Measurements from ENCODE around the gene ELFN1.

The ELFN1 gene

DNA sequence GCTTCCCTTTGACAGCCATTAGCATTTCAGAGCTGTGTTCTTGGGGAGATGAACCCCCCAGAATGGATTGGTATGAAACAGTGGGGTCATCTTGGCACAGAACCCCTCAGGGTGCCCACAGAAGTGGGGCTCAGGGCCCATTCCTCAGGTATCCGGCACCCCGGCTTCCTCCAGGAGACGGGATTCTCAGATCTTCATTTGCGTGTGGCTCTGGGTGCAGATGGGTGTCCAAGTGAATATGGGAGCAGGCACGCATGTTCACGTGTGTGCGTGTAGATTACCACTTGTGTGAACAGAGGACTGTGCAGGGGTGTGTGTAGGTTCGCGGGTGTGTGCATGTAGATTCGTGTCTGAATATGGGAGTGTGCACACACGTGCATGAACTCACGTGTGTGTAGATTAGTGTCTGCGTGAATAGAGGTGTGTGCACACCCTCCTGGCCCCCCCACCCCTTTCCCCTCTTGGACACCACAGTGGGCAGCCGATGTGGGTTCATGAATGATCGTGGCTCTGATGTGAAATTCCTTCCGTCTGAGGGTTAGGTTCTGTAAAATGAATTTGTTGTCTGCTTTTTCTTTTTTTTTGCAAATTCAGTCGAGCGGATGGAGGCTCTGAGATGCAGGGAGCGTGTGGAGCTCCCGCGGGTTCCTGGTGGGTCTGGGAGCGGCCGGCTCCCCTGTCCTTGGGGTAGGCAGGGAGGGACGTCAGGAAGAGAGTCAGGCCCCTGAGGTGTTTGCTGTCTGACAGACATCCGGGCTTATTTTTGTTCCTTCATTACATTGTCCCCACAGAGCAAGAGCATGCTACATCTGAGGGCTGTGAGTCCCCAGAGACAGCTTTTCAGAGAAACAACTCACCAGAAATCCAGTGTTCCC, 7.4 kb downstream of the ELFN1 start:
- DNase-seq, result no peak

DNA sequence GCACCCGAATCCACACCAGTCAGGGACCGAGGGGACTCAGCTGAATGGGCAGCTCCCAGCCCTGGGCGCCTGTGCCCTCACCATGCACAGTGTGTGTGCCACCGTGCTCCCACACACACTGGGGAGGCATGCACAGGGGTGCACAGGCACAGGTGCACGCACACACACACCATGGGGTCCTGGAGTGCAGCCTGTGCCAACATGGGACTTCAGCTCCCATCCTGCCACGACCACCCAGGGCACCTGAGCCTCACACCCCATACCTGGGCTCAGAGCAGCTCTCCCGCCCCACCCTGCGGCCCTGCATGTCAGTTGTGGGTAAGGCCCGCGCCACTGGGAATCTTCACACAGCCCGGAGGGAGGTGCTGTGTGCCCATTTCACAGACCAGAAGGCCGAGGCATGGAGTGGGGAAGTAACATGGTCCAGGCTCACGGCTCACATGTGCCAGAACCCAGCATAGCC, 8.0 kb downstream of the ELFN1 start:
- DNase-seq, result no peak

DNA sequence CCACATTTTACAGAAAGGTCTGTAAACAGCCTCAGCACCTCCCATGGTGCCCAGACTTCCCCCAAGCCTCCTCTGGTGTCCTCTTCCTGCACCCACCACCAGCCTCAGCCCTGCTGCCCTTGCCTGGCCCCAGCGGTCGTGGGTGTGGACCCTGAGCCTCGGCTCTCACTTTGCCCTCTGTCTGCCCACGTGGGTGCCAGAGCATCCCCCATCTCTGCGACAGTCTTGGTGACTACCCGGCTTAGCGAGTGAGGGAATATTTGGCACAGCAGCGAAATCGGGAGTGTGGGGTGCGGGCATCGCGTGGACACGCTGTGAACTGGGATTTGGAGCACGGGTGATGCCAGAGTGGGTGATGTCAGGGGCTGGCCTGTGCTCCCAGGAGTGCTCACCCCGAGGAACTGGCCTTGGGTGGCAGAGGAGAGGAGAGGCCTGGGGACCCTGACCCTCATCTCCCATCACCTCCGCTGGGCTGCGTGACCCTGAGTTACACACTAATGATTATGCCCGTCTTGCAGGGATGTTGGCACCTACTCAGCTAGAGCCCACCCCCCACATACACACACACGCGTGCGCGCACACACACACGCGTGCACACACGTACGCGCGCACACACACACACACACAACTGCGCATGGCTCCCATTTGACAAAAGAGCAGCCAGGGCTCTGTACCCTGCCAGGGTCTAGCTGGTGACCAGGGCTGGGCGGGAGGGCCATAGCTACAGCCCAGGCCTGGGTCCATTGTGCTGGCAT, 8.7 kb downstream of the ELFN1 start:
- no peak for DNase-seq

DNA sequence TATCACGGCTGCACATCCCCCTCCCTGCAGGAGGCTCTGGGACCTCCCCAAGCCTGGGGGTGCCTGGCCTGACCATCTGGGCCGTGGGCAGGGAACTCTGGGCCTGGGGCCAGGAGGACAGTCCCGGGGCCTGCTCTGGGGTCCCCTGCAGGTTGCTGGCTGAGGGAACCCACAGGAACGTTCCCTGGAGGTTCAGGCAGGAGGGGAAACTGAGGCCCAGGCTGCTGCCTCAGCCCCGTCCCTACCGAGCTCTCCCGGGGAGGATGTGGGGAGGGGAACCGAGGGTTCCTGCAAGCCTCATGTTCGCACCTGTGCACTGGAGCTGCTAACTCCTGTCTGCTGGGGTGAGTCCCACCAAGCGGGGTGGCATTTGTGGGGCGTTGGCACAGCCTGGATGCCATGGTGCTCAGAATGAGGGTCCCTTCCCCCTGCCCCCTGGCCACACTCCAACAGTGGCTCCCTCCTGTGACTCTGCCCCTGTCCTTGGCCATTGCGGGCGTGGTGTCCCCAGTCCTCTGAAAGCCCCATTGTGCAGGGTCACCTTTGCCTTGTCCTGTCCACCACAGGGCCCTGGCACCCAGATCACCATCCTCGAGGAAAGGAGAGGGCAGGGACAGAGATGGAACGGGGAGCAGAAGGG, 9.4 kb downstream of the ELFN1 start:
- DNase-seq, result no peak

DNA sequence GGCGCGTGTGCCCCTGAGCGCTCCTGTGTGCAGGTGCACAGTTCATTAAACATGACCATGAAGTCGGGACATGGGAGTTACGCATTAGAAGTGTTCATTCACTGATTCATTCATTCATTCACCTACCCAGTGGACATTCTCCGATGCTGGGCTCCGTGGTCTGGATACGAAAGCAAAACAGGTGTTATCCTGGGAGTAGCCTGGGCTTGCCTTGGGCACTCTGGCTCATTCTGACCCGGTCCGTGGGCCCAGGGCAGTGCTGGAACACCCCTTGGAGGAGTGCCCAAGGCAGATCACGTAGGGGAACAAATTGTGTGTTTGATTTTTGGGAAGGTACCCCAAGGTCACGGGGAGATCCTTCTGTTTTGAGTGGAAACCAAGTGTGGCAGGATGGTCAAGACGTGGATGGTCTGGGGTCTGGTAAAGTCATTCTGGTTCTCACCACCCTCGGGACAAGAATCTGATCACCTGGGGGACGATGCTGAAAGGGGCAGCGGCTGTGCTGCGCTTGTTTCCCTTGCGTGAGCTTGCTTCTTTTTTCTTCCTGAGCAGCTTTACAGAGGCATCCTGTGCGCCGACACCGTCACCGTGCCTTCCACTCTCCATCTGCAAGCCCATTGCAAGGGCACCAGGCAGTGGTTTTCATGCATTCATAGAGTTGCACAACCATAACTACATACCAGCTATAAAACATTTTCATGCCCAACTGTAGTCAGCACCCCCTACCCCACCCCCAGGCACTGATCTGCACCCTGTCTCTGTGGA, 10.1 kb downstream of the ELFN1 start:
- DNase-seq, result no peak

DNA sequence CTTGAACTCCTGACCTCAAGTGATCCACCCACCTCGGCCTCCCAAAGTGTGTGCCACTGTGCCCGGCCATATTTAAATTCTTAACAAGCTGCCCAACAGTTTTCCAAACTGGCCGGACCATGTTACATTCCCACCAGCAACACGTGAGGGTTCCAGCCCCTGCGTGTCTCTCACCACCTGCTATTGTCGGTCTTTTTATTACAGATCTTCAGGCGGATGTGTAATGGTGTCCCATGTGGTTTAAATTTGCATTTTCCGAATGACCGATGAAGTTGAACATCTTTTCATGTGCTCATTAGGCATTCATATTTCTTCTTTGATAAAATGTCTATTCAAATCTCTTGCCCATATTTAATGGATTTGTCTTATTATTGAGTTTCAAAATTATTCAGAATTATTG, 11.5 kb downstream of the ELFN1 start:
- DNase-seq, result no peak

DNA sequence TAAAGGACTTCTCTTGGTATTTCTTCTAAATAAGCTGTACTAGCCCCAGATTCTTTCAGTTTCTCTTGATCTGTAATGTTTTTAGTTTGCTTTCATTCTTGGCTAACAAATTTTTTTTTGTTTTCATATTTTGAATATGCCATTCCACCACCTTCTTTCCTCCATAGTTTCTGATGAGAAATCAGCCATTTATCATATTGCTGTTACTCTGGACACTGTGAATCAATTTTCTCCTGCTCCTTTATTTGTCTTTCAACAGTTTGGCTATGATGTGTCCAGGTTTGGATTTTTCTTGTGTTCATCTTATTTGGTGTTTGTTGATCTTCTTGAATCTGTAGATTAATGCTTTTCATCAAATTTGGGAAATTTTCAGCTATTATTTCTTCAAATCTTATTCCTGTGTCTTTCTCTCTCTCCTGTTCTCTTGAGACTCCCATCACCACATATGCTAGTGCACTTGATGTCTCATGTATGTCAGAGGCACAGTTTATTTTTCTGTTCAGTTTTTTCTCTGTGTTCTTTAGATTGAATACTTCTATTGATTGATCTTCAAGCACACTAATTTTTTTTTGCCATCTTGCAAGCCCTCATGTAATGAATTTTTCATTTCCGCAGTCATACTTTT, 15.0 kb downstream of the ELFN1 start:
- DNase-seq, result no peak

DNA sequence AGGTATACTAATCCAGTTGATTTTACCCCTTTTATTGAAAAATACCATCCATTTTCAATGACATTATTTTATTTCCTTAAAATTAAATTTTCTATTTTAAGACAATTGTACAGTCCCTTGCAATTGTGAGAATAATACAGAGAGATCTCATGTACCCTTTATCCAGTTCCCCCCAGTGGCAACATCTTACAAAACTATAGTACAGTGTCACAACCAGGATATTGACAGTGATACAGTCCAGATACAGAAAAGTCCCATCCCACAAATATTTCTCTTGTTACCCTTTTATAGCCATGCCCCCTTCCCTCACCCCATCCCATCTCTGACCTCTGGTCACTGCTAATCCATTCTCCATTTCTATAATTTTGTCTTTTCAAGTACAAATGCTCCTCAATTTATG, 18.5 kb downstream of the ELFN1 start:
- DNase-seq, result no peak

DNA sequence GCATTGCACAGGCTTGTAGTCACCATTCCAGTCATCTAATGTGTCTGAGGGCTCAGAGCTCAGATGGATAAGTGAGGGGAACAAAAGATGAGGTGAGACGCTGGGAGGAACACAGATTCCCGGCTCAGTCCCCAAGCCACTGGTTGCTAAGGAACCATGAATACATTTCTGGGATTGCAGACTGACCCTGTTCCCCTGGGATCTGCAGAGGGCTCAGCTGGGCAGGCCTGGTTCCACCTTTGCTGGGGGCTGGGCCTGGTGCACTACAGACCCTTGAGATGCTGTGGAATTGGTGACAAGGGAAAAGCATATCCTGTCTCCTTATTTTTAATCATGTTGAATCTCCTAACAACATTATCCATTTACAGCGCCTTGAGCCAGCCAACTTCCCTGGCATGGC, 19.2 kb downstream of the ELFN1 start:
- no peak for DNase-seq

DNA sequence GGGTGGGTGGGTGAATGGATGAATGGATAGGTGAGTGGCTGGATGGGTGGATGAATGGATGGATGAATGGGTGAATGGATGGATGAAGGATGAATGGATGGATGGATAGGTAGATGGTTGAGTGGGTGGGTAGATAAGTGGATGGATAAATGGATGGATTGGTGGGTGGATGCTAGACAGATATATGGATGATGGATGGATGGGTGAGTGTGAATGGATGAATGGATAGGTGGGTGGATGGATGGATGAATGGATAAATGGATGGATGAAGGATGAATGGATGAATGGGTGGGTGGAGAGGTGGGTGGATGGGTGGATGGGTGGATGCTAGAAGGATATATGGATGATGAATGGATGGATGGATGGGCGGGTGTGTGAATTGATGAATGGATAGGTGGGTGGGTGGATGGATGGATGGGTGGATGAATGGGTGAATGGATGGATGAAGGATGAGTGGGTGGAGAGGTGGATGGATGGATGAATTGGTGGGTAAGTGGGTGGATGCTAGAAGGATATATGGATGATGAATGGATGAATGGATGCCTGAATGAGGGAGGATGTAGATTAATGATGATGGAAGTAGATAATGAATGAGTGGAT, 20.4 kb downstream of the ELFN1 start:
- DNase-seq, result no peak

DNA sequence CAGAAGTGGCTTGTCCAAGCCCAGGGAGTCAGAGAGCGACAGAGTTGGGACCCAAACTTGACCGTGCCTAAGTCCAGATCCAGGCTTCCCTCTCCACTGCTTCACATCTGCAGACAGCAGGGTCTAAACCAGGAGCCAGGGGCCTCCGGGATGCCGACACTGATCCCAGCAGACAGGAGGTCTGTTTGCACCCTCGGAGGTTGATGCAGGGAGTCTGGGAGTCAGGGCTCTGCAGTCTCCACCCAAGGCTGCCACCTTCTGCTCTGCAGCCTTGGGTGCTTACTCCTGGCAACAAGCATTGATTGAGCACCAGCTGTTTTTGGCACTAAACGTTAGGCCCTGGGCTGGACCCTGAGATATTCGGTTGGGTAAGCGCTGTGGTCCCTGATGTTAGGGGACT, 21.0 kb downstream of the ELFN1 start:
- DNase-seq, result no peak

DNA sequence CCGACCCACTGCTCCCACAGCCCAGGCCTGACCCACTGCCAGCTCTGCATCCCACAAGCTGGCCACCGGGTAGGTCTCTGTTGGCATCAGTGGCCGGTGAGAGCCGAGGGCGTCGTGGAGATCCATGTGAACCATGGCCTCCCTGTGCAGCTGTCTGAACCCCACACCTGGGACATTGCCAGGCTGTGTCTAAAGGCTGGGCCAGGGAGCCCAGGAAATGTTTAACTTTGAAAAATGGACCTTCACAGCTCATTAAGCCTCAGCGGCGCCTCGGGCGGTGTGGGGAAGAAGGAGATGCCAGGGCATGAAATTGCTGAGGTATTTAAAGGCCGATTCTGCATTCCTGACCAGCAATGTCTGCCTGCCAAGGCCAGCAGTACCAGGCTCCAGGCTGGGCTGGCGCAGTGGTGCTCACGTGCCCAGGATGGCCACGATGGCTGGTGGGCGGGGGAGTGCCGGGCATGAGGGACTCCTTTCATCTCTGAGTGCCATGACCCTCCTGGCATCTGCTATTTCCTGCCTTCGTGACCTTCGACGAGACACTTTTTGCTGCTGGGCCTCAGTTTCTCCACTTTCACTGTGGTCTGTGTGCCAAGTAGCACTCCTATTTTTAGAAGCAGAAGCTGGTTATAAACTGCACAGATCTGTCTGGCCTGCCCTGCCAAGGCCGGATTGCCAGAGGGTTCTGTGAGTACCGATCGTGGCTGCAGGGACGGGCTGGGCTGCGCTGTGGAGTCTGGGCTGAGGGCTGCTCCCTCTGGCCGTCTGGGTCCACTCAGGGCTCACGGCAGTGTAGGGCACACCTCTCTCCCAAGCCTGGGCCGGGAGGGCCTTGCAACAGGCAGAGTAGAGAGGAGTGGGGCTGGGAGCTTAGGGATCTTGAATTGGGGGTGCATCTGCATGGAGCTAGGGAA, 21.8 kb downstream of the ELFN1 start:
- no peak for DNase-seq

DNA sequence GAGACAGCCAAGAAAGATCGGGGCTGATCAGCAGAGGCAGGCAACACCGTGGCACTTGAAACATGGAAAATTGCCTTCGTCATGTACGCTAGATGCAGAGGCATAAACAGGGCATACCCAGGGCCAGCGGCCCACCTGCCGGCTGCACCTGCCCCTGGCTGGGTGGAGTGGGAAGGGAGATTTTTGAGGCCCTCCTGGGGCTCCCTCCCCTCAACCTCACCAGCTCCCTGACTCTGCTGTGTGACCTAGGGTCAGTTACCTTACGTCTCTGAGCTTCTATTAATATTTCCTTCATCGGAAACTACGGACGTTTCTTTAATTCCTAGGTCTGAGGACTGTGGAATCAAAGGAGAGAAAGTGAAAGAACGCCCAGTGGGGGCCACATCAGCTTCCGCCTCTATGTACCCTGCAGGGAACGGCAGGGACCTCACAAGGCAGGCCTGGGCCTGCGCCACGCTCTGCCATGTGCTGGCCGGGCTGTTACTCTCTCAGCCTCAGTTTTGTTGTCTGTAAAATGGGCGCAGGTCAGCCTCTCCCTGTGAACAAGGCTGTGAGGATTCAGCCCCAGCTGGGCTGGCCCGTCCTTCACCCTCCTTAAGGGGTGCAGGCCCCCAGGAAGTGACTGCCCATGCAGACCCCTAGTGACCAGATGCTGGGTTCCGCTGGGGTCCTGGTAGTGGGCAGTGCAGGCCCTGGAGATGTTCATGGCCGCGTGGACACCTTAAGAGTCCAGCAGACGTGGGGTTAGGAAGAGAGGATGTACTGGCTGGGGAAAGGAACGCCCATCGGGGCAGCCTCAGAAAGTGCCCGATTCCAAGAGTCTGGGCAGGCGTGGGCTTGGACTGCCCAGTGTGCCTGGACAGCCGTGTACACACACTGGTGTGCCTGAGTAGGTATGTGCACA, 22.7 kb downstream of the ELFN1 start:
- no peak for DNase-seq

DNA sequence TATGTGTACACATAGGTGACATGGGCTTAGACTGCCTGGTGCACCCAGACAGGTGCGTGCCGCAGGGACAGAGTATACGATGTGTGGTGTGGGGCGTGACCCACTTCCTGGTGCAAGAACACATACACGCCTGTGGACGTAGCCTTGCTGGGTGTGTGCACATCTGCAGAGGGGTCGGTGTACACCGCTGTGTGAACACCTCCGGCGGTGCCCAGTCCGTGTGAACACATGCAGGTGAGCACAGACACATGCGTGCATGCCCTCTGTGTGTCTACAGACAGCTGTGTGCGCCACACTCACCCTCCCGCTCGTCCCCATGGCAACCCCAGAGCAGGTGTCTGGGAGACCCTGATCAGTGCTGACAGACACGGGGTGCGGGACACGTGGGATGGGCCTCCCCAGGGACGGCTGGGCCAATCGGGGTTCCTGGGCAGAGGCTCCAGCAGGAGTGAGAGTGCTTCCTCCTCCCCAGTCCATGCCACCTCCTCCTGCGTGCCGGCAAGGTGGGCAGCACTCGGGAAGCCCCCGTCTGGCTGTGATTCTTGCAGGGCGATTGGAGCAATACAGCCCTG, 23.4 kb downstream of the ELFN1 start:
- no peak for DNase-seq

DNA sequence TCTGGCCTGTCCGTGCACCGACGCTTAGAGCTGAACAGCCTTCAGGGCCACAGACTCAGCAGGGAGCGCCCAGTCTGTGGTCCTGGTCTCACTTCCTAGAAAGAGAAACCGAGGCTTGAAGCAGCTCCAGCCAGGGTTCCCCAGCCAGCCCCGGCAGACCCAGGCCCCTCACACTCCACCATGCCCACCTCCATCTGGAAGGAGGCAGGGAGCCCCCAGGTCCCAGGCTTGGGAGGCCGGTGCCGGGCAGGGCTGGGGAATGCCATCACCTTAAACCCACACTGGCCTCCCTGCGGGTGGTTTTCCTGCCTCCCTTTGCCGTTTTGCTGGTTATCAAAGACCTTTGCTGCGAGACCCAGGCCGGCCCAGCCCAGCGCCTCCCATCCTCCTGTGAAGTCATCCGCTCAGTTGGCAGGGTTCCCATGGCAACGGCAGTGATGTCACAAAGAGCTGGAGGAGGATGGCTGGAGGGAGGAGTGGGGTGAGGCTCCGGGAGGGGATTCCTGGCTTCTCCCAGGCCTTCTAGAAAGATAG, 24.0 kb downstream of the ELFN1 start:
- DNase-seq, result no peak

DNA sequence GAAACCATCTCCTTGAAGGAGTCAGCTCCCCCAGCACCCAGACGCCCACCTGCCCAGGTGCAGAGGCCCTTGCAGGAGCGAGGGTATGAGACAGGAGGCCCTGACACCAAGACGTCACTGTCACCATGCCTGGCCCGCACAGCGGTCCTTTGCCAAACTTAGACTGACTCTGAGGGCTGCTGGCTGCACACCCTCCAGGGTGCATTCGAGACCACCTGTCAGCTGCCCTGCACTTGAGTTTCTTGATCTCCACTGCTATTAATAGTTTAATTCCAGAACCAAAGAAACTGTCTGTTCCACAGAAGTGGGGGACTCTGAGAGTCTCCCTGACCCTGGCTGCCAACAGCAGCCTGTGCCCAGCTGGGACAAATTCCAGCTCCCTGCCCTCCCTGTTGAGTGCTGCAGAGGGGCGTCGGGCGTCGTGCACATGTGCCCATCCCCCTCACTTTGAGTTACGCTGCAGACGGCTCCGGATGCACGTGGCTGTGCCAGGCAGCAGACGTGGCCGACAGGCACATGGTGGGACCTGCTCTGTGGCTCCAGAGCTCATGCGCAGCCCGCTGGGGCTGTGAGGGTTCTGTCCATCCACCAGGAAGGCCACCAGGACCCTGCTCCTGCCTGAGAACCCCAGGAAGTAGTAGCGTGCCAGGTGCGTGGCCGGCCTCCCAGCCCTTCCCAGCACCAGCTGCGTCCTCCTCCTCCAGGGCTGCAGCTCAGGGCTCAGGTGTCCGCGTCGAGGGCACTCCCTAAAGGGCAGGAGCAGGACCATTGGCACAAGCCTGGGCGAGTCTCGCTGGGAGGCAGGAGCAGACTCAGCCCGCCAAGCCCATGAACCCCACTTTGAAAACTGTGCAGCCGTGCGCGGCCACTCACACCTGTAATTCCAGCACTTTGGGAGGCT, 24.8 kb downstream of the ELFN1 start:
- DNase-seq, result peak; percentile 0

DNA sequence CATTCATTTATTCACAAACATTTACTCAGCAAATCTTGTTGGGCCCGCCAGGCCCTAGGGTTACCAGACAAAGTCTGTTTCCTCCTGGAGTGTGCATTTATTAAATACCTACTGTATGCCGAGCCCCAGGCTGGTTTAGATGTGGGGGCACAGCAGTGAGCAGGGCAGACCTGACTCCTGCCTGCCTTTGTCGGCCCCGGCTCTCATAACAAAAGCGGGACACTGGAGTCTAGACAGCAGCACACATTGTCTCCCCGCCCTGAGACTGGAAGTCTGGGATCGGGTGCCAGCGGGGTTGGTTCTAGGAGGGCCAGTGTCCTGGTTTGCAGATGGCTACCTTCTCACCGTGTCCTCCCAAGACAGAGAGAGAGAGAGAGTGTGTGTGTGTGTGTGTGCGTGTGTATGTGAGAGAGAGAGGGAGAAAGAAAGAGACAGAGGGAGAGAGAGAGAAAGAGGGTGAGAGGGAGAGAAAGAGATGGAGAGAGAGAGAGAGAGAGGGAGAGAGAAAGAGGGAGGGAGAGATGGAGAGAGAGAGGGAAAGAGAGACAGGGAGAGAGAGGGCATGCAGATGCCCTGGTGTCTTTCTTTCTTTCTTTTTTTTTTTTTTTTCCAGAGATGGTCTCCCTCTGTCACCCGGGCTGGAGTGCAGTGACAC, 25.9 kb downstream of the ELFN1 start:
- DNase-seq, result no peak

Measured in activated gamma-delta T cell treated with Interleukin-2 at 50 U/mL for 16 hours (primary cell).